HK-2 (cell line): ENCODE measurements around the gene CD200R1.
"Not testable (repeated sequence)": the region's sequence is repeated elsewhere in the genome, so short reads cannot be mapped to it uniquely, and the experiment has no call there.

Source experiments
- DNase-seq: peaks from one replicate; pipeline ENCODE4 v3.0.0-alpha.2; 2018; ENCODE audit not compliant: unreplicated experiment

Gene CD200R1

GRCh38 chr3:112974178-112974517 is 755 bp downstream of the CD200R1 start:
- DNase-seq: no peak

DNA sequence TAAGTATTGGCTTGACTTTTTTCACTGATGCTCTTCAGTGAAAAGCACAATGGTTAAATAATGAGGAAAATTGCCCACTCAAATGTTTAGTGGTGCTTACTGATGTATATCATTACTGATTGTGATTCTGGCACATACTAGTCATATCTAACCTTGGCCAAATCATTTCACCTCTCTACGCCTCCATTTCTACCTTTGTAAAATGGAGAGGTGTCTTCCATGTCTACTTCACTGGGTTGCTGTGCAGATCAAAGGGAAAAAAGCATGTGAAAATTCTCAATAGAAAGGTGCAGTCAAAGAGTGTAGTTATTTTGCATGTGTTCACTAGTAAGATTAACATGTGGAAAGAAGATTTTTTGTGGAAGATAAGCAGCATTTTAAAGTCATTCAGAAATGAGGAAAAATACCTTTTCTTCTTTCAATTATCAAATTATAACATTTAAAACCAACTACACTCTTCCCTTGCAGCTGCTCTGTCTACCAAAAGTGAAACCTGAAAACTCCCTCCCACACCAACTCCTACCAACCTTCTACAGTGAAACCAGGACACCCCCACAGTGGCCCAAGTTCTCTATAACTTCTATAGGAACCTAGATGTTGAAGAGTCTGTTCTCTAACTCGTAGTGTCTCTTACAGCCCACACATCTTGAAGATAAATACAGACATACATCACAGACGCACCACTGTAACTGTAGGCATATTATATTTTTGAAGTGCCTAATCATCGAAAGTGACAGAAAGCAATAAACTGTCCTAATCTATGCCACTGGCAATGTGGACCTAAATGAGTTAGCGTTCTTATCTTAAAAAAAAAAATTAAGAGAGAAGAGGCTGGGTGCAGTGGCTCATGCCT is 1.4 kb downstream of the CD200R1 start:
- no peak for DNase-seq

- DNase-seq: no peak
Measured at GRCh38 chr3:112972158-112972557, 2.7 kb downstream of the CD200R1 start.

DNA sequence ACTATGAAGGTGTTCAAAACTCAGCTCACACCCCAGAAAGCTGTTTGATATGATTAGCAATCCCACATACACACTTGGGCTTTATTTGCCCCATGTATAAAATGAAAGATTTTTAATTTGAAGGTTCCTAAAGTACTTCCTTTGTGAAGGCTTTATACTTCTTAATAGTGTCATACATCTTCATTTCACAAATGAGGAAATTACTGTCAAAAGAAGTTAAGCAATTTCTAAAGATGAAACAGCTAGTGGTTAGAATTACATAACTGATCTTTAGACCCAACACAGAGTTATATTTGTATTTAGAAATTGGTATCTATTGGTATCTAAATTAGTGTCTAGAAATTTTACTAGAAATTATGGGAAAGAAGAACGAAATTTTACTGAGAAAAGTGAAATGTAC is 7.1 kb downstream of the CD200R1 start:
- no peak for DNase-seq

- no peak for DNase-seq
Measured at GRCh38 chr3:112967425-112967824, 7.5 kb downstream of the CD200R1 start.

DNA sequence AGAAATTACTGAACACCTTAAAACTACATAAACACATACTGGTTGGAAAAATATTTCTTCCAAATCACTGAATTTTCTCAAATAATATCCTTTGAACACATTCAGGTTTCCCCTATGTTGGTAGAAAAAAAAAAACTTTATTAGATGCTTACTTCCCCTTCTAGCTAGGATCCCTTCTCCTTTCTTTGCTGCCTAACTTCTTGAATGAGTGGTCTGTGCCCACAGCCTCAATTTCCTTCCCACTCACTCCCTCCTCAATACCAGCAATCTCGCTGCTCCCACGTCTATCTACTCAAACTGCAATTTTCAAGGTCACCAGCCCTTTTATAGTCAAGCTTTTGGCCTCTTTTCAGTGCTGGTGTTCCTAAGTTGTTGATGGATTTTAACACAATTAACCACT is 8.3 kb downstream of the CD200R1 start:
- no peak for DNase-seq

DNA sequence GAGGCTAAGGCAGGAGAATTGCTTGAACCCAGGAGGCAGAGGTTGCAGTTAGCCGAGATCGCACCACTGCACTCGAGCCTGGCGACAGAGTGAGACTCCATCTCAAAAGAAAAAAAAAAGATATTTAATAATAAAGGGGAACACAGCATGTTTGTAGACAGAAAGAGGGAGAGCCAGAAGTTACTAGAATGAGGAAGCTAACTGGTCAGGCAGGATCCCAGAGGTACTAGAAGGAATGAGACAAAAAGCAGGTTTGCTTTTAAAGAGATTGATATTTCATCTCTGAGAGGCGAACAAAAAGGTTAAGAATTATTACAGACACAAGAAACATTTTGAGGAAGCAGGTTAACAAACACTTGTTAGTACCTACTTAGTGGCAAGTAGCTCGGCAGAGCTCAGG is 9.2 kb downstream of the CD200R1 start:
- no peak for DNase-seq

GRCh38 chr3:112963683-112964082 is 11.2 kb downstream of the CD200R1 start:
- DNase-seq: no peak

GRCh38 chr3:112958811-112959560 is 15.9 kb downstream of the CD200R1 start:
- no peak for DNase-seq

- DNase-seq: no peak
Measured at GRCh38 chr3:112956351-112956750, 18.6 kb downstream of the CD200R1 start.

GRCh38 chr3:112948346-112948838 is 26.5 kb downstream of the CD200R1 start:
- DNase-seq: no peak

DNA sequence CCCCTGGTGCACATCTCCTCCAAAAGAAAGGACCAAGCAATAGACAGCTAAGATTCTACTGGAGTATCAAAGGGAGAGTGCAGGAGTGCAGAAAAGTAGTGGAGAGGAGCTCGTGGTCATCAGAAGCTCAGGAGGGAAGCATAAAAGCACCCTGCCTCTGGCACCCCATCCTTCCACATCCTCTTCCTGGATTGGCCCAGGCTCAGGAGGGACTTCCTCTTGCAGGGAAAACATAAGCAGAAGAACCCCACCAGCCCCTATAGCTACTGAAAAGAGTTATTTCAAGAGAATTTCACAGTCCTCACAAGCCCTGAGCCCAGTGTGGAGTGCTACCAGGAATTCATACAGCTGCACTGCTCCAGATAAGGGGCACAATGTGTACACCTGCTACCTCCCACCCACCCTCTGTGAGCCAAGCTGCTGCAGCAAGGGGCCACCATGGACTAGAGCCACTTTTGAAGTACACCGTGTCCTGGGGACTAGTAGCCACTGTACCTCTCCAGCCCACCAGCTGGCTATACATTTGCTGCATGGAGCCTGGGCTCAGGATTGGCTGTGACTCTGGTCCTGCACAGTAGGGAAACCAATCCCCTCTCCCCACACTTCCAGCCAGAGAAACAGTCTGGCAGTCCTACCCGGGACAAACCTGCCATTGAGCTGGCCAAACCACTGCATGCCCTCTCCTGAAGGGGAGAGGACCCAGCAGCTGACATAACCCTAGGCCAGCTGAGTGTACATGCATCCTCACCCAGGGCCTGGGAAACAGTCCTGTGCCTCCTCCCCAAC is 43.0 kb downstream of the CD200R1 start:
- no peak for DNase-seq

GRCh38 chr3:112930771-112931170 is 44.1 kb downstream of the CD200R1 start:
- DNase-seq: no peak

DNA sequence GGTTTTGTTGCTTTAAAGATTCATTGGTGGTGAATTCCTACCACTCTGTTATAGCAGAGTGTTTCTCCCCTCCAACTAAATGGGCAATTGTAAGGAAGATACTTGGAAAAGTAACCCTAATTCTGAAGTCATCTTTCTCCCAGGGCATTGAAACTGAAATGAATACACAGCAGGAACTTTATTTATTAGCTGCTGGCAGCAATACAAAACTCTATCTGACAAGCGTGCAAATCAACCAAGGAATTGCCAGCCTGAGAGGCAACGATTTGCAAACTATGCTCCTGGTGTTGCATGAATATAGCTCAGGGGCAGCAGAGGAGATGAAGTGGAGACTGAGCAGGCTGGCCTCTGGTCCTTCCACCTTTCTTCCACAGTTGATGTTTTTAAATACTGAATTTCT is 48.9 kb downstream of the CD200R1 start:
- DNase-seq: no peak

DNA sequence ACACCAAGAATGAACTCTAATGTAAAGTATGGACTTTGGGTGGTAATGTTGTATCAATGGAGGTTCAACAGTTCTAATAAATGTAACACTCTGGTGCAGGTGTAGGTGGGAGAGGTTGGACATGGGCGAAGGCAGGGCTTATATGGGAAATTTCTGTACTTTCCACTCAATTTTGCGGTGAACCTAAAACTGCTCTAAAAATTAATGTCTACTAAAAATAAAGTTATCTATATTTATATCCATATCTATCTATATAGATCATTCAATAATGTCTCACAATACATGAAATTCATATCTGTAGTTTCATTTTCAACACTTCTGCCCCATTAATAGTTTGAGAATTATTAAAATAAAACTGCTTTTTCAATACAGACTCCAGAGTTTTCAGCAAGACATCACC is 49.3 kb downstream of the CD200R1 start:
- DNase-seq: no peak

DNA sequence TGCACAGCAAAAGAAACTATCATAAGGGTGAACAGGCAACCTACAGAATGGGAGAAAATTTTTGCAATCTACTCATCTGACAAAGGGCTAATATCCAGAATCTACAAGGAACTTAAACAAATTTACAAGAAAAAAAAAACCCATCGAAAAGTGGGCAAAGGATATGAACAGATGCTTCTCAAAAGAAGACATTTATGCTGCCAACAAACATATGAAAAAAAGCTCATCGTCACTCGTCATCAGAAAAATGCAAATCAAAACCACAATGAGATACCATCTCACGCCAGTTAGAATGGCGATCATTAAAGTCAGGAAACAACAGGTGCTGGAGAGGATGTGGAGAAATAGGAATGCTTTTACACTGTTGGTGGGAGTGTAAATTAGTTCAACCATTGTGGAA is 55.4 kb downstream of the CD200R1 start:
- not testable (repeated sequence) for DNase-seq

- no peak for DNase-seq
Measured at GRCh38 chr3:112908252-112908651, 66.7 kb downstream of the CD200R1 start.

DNA sequence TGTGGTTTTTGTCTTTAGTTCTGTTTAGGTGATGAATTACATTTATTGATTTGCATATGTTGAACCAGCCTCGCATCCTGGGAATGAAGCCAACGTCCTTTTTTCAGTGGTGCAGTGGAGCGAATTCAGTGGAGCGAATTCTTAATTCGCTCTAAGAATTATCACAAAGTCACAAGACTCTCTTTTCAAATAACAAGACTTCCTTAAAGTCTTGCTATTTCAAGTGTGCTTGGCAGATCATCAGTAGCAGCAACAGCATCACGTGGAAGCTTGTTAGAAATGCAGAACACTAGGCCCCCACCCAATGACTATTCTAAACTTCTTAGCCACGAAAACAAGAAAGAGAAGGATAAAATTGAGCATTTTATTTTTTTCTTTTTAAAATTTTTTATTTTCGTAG is 70.1 kb downstream of the CD200R1 start:
- no peak for DNase-seq

DNA sequence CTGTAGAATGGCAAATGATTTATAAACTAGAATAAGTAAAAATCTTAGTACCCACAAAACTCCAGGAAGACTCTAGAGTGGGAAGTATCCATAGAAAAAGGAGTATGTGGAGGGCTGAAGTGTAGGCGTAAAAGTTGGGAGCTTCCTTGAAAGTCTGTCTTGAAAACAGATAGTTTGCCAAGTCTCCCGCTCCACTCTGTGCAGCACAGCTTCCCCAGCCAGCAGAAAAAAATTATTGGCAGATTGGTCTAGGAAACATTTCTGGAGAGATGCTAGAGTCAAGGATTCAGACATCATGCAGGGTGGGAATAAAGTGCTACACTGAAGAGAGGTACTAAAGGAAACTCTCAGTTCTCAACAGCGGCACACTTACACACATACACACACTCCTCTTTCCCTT is 74.8 kb downstream of the CD200R1 start:
- DNase-seq: no peak

DNA sequence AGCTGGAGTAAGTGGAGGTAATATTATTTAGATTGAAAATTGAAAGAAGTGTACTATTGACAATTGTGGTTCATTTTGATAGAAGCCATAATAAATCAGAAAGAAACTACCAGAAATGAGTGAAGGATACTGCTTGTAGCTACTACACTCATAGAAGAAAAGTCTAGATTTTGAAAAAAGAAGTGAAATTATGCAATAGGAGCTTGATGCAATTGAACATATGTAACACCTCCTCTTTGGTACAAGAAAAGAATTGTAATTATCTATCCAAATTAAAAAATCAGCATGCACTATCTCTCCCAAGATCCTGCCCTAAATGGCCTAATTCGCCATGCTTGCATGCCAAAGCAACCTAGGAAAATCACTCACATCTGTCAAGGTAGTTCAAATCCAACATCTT is 77.1 kb downstream of the CD200R1 start:
- no peak for DNase-seq

- DNase-seq: peak; percentile 18
Measured at GRCh38 chr3:112894258-112894657, 80.6 kb downstream of the CD200R1 start.

DNA sequence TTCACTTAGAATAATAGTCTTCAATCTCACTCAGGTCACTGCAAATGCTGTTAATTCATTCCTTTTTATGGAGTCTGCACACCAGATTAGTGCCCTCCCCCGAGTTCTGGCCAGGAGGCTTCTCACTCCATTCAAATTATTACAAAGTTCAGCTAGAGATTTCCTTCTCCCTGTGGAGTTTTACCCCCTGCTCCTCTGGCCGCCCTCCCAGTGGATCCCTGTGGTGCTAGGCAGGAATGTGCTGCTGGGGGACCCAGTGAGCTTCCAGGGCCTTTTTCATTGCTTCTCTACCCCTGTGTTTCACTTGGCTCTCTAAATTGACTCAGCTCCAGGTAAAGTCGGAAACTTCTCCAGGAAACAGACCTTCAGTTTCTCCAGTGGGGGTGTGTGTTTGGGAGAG is 85.5 kb downstream of the CD200R1 start:
- DNase-seq: no peak
